Prostate gland (tissue), 2 donors: Measurements from ENCODE around the gene CCDC191. TPM values are rescaled to one million over a fixed set of nuclear protein-coding genes. Genes with fewer than 3 reads are reported as not detected.

Experiments used
- DNase-seq: peaks from one replicate; pipeline ENCODE4 v3.0.0-alpha.2; 2019; ENCODE audit warnings: low spot score
- H3K27ac ChIP-seq, 2 donors: fragments of 200-600 bp; sonication (generic); 2 replicates each; pipeline ENCODE4 v1.5.1; 2017 to 2019
- H3K27me3 ChIP-seq: fragments of 200-600 bp; sonication (generic); replicated peaks from 2 replicates; pipeline ENCODE4 v1.5.1; 2019; ENCODE audit not compliant: insufficient read depth
- H3K36me3 ChIP-seq, 2 donors: fragments of 200-600 bp; sonication (generic); 1 replicate in 1 of 2; 2 replicates in 1 of 2; pipeline versions ENCODE4 v1.5.1 to v1.8.1; 2017 to 2019
- H3K4me1 ChIP-seq: fragments of 200-600 bp; sonication (generic); replicated peaks from 2 replicates; pipeline ENCODE4 v1.5.1; 2019
- H3K4me3 ChIP-seq, 2 donors: fragments of 200-600 bp; sonication (generic); 2 replicates each; pipeline ENCODE4 v1.5.1; 2017 to 2019
- H3K9me3 ChIP-seq: fragments of 200-600 bp; sonication (generic); 2 replicates; pipeline ENCODE4 v1.5.1; 2017
- CTCF ChIP-seq, 4 experiments: fragments of 200-600 bp in 2 of 4; fragments of 450-650 bp in 2 of 4; sonication (generic) in 2 of 4; IDR thresholded peaks; 1 replicate in 3 of 4; 2 replicates in 1 of 4; pipeline ENCODE4 v1.5.1; 2016 to 2019; ENCODE audit warnings: antibody characterized with exemption in 4 of 4, mild to moderate bottlenecking in 2 of 4, moderate library complexity in 2 of 4
- POLR2A ChIP-seq: fragments of 450-650 bp; IDR thresholded peaks from one replicate; pipeline ENCODE4 v1.6.1; 2016; ENCODE audit warnings: antibody characterized with exemption, mild to moderate bottlenecking
- POLR2AphosphoS5 ChIP-seq: sonication (generic); formaldehyde crosslinking; IDR thresholded peaks from one replicate; pipeline ENCODE4 v1.6.1; 2017; ENCODE audit warnings: antibody characterized with exemption
- WGBS: methylation state at CpG from one replicate; pipeline ENCODE4 v1.1.5; 2018; 5-methylcytosine and 5-hydroxymethylcytosine counted together
- intact Hi-C: fragments of 100-400 bp; cut with DNase I; formaldehyde crosslinking; loops from one replicate; pipeline ENCODE4 v1.14.2; 2022
- total RNA-seq, 2 donors: library from RNA; depleted of rRNA; stranded (reverse); fragments of >200 nt; gene quantifications; one replicate each; pipeline ENCODE4 v1.1.0, GENCODE V29; 2016

The CCDC191 gene
- total RNA-seq: 1 to 10 TPM; 4.6 to 8.1 TPM

DNA sequence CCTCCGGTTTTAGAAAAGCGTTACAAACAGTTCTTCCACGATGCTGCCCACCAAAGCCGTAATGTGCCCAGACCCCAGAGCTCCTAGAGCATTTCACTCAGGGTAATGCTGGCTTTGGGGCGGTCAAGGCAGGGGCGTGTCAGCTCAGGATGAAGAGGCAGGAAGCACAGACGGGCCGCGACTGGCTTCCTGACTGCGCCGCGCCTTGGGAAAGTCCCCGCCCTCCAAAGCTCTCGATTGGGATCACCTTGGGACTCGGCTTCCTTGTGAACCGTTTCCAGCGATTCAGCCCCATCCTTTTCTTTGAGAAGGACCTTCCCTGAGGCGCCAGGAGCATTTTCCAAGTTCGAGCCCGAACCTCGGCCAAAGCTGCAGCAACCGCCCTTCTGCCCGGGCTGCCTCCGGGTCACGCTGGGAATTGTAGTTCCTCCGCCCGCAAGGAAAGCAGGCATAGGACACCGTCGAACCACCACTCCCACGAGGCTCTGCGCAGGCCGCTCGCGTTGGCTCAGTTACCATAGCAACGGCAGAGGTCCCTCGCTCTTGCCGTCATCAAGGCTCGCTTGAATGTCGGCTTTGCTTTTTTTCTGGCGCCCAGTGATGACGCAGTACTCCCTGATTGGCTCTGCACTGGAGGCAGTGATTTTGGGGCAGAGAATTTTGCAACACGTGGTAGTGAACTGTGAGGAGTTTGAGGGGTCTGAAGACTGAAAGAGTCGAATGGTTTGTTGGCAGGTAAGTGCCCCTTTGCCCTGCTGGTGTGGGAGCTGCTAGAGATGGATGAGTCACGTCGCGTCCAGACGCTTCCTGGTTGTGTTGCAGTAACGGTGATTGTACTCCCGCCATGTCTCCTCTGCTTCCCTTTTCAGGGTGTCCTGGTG is at the start of gene CCDC191, which contains the start of gene QTRT2:
CCDC191 (minus strand) TSS at position 397 of the 881 bp plus-strand sequence; CDS start at position 337, 60 bp downstream.
QTRT2 (plus strand) TSS at position 608 of the 881 bp plus-strand sequence. CDS start 8,521 bp downstream, outside the sequence.
- Histone ChIP-seq H3K27me3 (no peaks in the 10 kb centered on the region), H3K36me3 (no peaks in the 10 kb centered on the region), H3K27ac (peak within 1 kb of the TSS; percentile 80 to 83), H3K4me1 (peaks cover 12% of the 10 kb centered on the region), H3K9me3 (no peaks in the 10 kb centered on the region), H3K4me3 (peak within 1 kb of the TSS; percentile 60 to 74)
- DNase-seq: peak; percentile 99
- intact Hi-C loops: loop anchor here (5.0 to 10.0 kb wide), 2 partner anchors 312 to 1091 kb away; partner anchors contain the start of genes ATP6V1A, NAA50 and ZBTB20
- WGBS: under 1% methylated on average over 49 of the region's 49 CpGs
- TF ChIP-seq POLR2AphosphoS5: peak; percentile 99
- peak in 2 of 4 experiments; percentile 20 to 23 for TF ChIP-seq CTCF (IDR thresholded peaks at IDR 0.05)
- peak; percentile 25 for TF ChIP-seq POLR2A

DNA sequence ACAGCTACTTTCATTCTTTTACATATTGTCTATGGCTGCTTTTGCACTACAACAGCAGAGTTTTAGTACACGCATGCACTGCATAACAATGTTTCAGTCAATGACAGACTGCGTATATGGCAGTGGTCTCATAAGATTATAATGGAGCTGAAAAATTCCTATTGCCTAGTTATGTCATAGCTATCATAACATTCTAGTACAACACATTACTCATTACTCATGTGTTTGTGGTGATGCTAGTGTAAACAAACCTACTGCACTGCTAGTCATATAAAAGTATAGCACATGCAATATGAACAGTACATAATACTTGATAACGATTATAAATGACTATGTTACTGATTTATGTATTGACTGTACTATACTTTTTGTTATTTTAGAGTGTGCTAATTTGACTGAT is 48.1 kb upstream of the CCDC191 start:
- no peak for DNase-seq
- Histone ChIP-seq H3K36me3 (no peaks in the 10 kb centered on the region), H3K4me3 (no peak overlapping the region), H3K27me3 (no peaks in the 10 kb centered on the region), H3K27ac (no peak overlapping the region), H3K4me1 (no peaks in the 10 kb centered on the region), H3K9me3 (no peaks in the 10 kb centered on the region)
- TF ChIP-seq POLR2A (no peak), CTCF (IDR thresholded peaks at IDR 0.05) (no peak), POLR2AphosphoS5 (no peak)
- intact Hi-C loops: no loop called here
- whole genome bisulfite sequencing: 75% methylated on average over 3 of the region's 3 CpGs

DNA sequence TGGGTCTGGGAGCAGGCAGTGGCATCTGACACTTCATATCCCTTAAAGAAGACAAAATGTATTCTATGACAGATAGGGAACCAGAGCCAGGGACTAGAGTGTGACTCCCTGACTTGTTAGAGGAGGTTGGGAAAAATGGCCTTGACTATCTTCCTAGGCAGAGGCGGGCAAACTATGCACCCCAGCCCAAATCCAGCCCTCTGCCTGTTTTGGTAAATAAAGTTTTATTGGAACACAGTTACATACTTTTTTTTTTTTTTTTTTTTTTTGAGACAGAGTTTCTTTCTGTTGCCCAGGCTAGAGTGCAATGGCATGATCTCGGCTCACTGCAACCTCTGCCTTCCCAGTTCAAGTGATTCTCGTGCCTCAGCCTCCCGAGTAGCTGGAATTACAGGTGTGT is 47.5 kb upstream of the CCDC191 start:
- no peak for TF ChIP-seq CTCF (IDR thresholded peaks at IDR 0.05)
- TF ChIP-seq POLR2AphosphoS5: no peak
- no peak for TF ChIP-seq POLR2A
- WGBS: 93% methylated on average over 4 of the region's 4 CpGs
- no peaks in the 10 kb centered on the region for H3K9me3 ChIP-seq

GRCh38 chr3:114103181-114103580 is 46.9 kb upstream of the CCDC191 start:
- Histone ChIP-seq H3K36me3 (no peaks in the 10 kb centered on the region), H3K27me3 (no peaks in the 10 kb centered on the region), H3K9me3 (no peaks in the 10 kb centered on the region), H3K27ac (no peak overlapping the region), H3K4me1 (no peaks in the 10 kb centered on the region), H3K4me3 (no peak overlapping the region)
- intact Hi-C loops: no loop called here
- DNase-seq: no peak
- TF ChIP-seq POLR2A (no peak), POLR2AphosphoS5 (no peak), CTCF (IDR thresholded peaks at IDR 0.05) (no peak)
- whole genome bisulfite sequencing: 95% methylated on average over 27 of the region's 27 CpGs

More for the DNA sequence above, 47.5 kb upstream of the CCDC191 start:
- Histone ChIP-seq H3K4me3 (no peak overlapping the region), H3K27ac (no peak overlapping the region), H3K4me1 (no peaks in the 10 kb centered on the region), H3K27me3 (no peaks in the 10 kb centered on the region), H3K36me3 (no peaks in the 10 kb centered on the region)
- no peak for DNase-seq
- intact Hi-C loops: no loop called here
